ENCODE measurements around the gene XRRA1. TPM values are rescaled to one million over a fixed set of nuclear protein-coding genes. Genes with fewer than 3 reads are reported as not detected.
"Not testable (repeated sequence)": the region's sequence is repeated elsewhere in the genome, so short reads cannot be mapped to it uniquely, and the experiment has no call there.

The XRRA1 gene
- total RNA-seq, 1 donor from 2014 or later: 10.8 TPM

DNA sequence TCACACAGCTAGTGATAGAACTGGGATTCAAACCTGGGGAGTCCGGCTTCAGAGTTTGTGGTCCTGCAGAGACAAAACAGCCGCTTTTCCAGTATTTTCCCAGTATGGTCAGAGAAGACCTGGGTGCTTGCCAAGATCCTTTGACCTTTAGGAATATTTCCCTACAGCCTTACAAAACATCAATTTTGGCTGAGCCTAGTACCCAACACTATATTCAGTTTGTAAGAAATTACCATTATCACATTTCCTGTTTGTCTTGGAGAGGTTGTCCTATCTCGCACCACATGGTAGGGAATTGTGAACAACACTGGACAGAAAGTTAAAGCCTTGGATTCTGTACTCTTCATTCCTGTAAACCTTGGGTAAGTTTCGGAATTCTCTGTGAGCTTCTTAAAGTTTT lies 29.1 kb upstream of the XRRA1 start:
- no peak for DNase-seq (ENCODE audit: low spot score, unreplicated experiment)
- no peaks in the 10 kb centered on the region for H3K9me3 Mint-ChIP-seq (ENCODE audit: low read depth)
- no peak overlapping the region for H3K27ac Mint-ChIP-seq
- H3K4me1 Mint-ChIP-seq (ENCODE audit: low read depth): no peaks in the 10 kb centered on the region
- TF ChIP-seq, protein P1, sequence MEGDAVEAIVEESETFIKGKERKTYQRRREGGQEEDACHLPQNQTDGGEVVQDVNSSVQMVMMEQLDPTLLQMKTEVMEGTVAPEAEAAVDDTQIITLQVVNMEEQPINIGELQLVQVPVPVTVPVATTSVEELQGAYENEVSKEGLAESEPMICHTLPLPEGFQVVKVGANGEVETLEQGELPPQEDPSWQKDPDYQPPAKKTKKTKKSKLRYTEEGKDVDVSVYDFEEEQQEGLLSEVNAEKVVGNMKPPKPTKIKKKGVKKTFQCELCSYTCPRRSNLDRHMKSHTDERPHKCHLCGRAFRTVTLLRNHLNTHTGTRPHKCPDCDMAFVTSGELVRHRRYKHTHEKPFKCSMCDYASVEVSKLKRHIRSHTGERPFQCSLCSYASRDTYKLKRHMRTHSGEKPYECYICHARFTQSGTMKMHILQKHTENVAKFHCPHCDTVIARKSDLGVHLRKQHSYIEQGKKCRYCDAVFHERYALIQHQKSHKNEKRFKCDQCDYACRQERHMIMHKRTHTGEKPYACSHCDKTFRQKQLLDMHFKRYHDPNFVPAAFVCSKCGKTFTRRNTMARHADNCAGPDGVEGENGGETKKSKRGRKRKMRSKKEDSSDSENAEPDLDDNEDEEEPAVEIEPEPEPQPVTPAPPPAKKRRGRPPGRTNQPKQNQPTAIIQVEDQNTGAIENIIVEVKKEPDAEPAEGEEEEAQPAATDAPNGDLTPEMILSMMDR (IDR thresholded peaks at IDR 0.05; ENCODE audit: unreplicated experiment): no peak
- no peaks in the 10 kb centered on the region for H3K27me3 Mint-ChIP-seq
- H3K4me3 Mint-ChIP-seq (ENCODE audit: low read depth): no peak overlapping the region
- H3K36me3 Mint-ChIP-seq (ENCODE audit: insufficient read depth): peaks cover 33% of the 10 kb centered on the region

DNA sequence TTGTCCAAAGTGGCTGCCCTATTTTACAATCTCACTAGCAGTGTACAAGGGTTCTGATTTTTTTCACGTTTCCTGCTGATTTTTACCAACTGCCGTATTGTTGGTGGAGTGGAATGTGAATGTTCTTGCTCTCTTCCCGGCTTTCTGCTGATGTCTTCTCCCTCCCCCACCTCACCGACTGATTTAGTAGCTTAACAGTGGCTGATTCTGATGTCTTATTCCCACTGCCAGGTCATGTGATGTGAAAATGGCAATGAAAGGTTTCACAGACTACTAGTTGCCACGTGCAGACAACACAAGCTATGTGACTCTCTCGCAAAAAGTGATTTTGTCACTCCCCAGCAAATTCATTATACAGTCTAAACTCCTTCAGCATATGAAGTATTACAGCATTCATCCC lies 22.5 kb upstream of the XRRA1 start:
- H3K27ac Mint-ChIP-seq: no peak overlapping the region
- H3K4me3 Mint-ChIP-seq (ENCODE audit: low read depth): no peak overlapping the region
- TF ChIP-seq, protein P1 (IDR thresholded peaks at IDR 0.05; ENCODE audit: unreplicated experiment): no peak
- no peaks in the 10 kb centered on the region for H3K4me1 Mint-ChIP-seq (ENCODE audit: low read depth)
- DNase-seq (ENCODE audit: low spot score, unreplicated experiment): no peak
- no peaks in the 10 kb centered on the region for H3K9me3 Mint-ChIP-seq (ENCODE audit: low read depth)
- peaks cover 27% of the 10 kb centered on the region for H3K36me3 Mint-ChIP-seq (ENCODE audit: insufficient read depth)
- H3K27me3 Mint-ChIP-seq: no peaks in the 10 kb centered on the region

DNA sequence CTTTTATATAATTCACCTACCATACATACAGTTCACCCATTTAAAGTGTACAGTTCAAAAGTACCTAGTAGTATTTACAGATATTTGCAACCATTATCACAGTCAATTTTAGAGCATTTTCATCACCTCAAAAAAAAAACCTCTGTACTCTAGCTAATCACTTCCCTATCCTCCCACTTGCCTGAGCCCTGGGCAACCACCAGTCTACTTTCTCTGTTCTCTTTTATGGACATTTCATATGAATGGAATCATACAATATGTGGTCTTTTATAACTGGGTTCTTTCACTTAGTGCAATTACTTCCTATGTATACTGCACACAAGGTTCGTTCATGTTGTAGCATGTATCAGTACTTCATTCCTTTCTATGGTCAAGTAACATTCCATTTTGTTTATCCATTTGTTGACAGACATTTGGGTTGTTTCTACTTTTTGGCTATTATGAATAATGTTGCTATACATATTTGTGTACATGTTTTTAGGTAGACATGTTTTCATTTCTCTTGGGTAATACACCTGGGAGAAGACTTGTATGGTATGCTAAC lies 22.0 kb upstream of the XRRA1 start:
- TF ChIP-seq, protein P1 (IDR thresholded peaks at IDR 0.05; ENCODE audit: unreplicated experiment): no peak
- peaks cover 27% of the 10 kb centered on the region for H3K36me3 Mint-ChIP-seq (ENCODE audit: insufficient read depth)
- H3K27ac Mint-ChIP-seq: no peak overlapping the region
- H3K9me3 Mint-ChIP-seq (ENCODE audit: low read depth): no peaks in the 10 kb centered on the region
- no peak for DNase-seq (ENCODE audit: low spot score, unreplicated experiment)
- no peak overlapping the region for H3K4me3 Mint-ChIP-seq (ENCODE audit: low read depth)
- H3K4me1 Mint-ChIP-seq (ENCODE audit: low read depth): no peaks in the 10 kb centered on the region
- no peaks in the 10 kb centered on the region for H3K27me3 Mint-ChIP-seq

DNA sequence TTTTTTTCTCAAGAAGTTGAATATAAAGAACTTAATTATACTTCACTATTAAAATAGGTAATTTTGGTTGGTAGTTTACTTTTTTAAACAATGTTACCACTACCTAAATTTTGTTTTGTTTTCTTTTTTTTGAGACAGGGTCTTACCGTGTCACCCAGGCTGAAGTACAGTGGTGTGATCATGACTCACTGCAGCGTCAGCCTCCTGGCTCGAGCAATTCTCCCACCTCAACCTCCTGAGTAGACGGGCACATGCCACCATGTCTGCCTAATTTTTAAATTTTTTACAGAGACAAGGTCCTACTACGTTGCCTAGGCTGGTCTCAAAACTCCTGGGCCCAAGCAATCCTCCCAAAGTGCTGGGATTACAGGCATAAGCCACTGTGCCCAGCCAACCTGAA lies 17.8 kb upstream of the XRRA1 start:
- Mint-ChIP-seq H3K27ac (no peak overlapping the region), H3K4me3 (ENCODE audit: low read depth) (no peak overlapping the region), H3K36me3 (ENCODE audit: insufficient read depth) (peaks cover 17% of the 10 kb centered on the region), H3K9me3 (ENCODE audit: low read depth) (no peaks in the 10 kb centered on the region), H3K4me1 (ENCODE audit: low read depth) (peaks cover 20% of the 10 kb centered on the region), H3K27me3 (no peaks in the 10 kb centered on the region)
- TF ChIP-seq, protein P1 (IDR thresholded peaks at IDR 0.05; ENCODE audit: unreplicated experiment): no peak
- DNase-seq (ENCODE audit: low spot score, unreplicated experiment): no peak

DNA sequence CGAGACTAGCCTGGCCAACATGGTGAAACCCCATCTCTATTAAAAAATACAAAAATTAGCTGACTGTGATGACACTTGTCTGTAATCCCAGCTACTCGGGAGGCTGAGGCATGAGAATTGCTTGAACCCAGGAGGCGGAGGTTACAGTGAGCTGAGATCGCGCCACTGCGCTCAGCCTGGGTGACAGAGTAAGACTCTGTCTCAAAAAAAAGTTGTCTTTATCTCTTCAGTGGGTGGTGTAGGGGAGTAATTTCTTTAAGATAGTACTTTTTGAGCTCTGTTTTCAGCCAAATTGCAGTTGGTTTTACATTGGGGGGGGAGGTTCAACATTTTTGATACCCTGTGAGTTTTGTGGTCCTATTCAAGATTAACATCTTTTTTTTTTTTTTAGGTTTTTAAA lies 11.2 kb upstream of the XRRA1 start:
- H3K9me3 Mint-ChIP-seq (ENCODE audit: low read depth); H3K27me3 Mint-ChIP-seq; H3K27ac Mint-ChIP-seq; H3K4me3 Mint-ChIP-seq (ENCODE audit: low read depth); DNase-seq (ENCODE audit: low spot score, unreplicated experiment): not testable (repeated sequence)
- Mint-ChIP-seq H3K36me3 (ENCODE audit: insufficient read depth) (peaks cover 12% of the 10 kb centered on the region), H3K4me1 (ENCODE audit: low read depth) (peaks cover 20% of the 10 kb centered on the region)

DNA sequence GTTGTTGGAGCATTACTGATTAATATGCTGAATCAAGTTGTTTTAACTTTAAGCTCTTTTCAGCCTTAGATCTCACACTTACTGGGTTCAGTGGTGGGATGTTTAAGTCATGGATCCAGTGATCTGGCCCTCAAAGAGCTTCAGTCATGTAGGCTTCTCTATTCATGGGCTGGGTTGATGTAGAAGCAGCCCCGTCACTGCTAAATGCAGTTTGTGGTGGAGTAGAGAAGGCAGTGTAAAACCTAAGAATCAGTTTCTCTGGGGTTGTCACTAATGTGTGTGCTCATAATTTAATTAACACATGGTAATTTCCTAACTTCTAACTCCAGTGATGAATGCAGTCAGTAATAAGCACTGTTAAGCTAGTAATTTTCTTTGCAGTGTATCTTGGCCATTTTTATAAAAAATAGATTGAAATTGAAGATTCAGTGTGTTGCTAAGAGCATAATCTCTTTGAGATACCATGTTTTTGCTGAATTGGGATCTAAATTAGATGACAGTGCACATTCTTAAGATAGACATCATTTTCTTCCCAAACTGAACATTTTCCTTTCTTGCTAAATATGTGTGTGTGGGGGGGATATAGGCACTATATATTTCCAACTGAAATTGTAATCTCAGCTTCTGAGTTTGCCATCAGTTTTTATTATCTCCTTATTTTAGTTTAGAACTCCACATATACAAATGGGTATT lies 9.2 kb upstream of the XRRA1 start:
- Mint-ChIP-seq H3K4me3 (ENCODE audit: low read depth) (no peak overlapping the region), H3K27ac (no peak overlapping the region), H3K27me3 (no peaks in the 10 kb centered on the region), H3K9me3 (ENCODE audit: low read depth) (no peaks in the 10 kb centered on the region), H3K36me3 (ENCODE audit: insufficient read depth) (peaks cover 9% of the 10 kb centered on the region), H3K4me1 (ENCODE audit: low read depth) (peaks cover 10% of the 10 kb centered on the region)
- TF ChIP-seq, protein P1 (IDR thresholded peaks at IDR 0.05; ENCODE audit: unreplicated experiment): no peak
- no peak for DNase-seq (ENCODE audit: low spot score, unreplicated experiment)

Data from progenitor cell of endocrine pancreas (in vitro differentiated cells).